Measurements from ENCODE around the gene MYOF. TPM values are rescaled to one million over a fixed set of nuclear protein-coding genes. Genes with fewer than 3 reads are reported as not detected.
"Not testable (repeated sequence)": the region's sequence is repeated elsewhere in the genome, so short reads cannot be mapped to it uniquely, and the experiment has no call there.

MYOF gene
- total RNA-seq, 1 donor from 2014 or later, result 264 TPM

- DNase-seq (ENCODE audit: low read depth), result no peak
Measured at GRCh38 chr10:93392121-93392520, 90.0 kb downstream of the MYOF start.

DNA sequence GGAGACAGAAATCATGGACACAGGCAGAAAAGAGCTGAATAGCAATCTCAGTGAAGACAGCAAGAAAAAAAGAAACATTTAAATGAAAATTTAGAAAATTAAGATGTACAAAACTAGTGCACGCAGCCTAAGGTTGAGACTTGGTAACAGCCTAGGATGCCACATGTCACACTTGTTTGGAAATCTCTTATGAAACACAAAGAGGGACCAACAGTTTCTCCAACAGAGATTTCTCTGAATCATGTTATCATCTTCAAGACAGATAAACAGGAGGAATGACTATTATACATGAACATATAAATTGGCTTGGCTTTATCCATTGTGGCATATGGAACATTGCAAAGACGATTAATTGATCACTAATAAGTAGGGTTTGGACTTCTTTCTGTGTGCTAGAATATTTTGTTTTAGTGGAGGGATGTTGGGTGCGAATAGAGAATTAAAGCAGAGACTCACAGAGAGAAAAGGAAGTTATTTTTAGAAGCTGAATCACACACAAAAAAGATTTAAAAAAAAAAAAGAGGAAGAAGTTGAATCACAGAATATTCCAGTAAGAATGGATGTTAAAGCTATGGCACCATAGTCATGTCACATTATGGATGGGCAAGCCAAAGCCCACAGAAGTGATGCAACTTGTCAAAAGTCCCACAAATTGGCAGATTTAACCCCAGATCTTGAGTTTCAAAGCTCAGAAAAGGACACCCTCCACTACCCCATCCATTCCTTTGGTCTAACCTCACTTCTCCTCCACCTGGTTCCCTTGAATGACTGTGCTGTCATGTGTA lies 91.6 kb downstream of the MYOF start:
- no peak for DNase-seq (ENCODE audit: low read depth)

DNA sequence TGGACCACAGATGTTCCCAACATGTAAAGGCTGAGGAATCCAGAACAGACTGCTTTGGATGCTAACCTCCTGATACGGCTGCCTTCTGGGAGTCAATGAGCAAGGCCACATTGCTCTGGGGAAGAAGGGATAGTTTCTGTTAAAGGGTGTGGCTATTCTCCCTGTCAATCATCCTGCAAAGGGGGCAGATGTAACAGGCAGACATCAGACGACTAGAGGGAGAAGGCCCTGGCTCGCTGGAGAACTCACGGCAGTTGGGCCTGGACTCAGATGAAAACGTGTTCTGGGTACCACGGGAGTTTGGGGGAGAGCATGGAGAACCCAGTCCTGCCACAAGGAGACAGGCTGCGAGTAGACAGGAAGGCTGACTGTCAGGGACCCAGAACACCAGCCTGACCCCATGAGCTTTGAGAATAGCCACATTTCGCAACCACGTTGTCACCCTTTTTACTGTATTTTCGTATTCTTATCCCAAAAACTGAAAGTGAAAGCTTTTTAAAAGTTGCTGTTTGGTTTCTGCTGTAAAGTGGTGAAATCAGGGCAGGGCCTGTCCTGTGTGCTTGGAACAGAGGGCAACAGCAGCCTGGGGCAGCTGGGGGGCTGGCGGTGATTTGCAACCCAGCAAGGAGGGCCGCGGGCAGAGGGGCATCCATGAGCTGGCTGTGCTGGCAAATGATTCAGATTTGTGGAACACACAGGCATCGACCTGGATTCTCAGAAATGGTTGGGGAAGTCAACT lies 95.3 kb downstream of the MYOF start:
- DNase-seq (ENCODE audit: low read depth), result no peak

DNA sequence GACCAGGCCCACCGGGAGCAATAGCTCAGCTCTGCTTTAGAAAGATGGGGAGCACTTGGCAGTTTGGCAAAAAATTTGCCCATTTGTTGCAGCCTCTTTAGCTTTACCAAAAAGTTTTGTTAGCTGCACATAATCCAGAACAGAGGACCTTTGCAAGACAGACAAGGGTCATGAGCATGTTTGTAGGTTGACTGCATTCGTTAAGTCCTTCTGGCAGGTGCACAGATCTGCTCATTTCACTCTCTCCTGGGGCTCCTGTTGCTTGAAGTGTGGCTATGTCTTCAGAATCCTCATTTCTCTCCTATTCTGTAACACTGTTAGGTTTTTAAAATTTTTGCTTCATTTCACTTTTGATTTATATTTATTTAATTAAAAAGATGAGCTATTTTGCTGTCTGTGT lies 96.8 kb downstream of the MYOF start:
- no peak for DNase-seq (ENCODE audit: low read depth)

GRCh38 chr10:93384006-93384405 lies 98.1 kb downstream of the MYOF start:
- peak; percentile 76 for DNase-seq (ENCODE audit: low read depth)

- peak; percentile 94 for DNase-seq (ENCODE audit: low read depth)
Measured at GRCh38 chr10:93383562-93383981, 98.6 kb downstream of the MYOF start.

DNA sequence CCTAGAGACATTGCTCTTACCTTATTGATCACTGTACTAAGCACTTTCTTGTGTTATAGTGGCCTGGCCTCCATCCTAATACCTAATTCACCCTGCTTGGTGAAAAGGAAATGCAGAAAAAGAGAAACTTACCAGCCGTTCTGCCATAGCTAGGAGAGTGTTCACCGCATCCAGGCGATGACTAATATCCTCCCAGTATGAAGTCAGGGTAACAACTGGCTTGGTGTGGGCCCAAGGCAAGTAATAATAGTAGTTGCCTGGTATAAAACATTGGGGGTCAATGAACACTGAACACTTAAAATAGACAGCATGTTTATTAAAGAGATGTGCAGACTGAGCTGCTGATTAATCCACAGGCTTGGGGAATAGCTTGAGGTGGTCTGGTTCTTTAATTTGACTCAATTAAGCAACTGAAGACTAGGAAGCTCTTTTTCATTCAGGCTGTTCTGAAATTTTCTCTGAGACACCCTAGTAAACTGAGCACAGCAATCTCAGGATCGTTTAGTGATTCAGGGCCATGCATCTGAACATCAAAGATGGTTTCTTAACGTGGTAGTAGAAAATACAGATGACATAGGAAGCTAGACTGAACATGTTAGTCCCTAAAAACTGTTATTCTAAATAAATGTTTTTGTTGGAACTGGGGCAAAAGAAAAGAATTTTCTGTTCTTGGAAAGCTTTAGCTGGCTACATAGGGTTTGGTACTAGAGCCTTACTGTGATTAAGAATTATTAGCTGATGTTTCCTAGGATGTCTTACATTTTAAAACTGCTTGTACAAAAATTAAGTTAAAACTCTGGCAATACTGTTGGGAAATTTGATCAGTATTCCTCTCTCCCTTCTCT lies 102.2 kb downstream of the MYOF start:
- DNase-seq (ENCODE audit: low read depth), result peak; percentile 89

DNA sequence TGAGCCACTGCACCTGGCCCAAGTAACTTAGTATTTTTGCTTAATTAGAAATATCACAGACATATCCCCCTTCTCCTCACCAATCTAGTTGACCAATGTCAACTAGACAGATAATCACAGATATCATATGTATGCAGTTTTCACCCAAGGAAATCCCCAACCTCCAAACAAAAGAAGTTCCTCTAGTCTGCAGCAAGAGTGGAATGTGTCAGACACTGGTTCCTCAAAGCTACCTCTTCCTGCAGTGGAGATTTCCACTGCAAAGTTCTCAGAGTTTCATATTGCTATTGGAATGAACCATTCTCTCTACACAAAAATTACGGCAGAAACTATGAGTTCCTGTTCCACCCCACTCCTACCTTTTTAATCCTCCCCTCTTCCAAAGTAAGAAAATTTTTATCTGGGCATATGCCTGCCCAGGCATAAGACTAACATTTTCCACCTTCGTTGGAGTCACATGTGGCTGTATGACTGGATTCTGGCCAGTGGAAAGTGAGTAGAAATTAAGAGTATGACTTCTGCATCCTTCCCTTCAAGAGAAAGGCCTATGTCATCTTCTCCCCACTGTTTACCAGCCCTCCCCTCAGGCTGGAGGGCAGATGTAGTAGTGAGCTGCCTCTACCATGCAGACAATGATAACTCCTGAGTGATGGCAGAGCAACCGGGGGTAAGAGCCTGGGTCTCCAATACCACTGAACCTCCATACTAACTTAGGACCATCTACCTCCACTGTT lies 103.0 kb downstream of the MYOF start:
- DNase-seq (ENCODE audit: low read depth), result peak; percentile 40

DNA sequence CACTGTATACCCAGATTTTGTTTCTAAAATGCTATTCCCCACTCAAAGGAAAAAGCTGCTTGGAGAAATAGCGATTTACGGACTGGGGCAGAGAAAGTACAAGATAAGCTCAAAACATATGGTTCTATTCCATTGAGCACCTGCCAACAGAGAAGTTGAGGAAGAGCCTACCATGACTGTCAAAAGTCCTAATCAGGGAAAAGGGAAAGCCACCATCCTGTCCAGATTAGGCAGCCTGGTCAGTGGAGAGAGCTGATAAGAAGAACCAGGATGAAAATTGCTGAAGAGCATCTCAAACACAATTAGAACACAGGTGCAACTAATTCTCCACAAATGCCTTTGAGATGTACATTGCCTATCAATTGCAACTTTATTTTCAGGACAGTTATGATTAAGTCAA lies 104.1 kb downstream of the MYOF start:
- no peak for DNase-seq (ENCODE audit: low read depth)

DNA sequence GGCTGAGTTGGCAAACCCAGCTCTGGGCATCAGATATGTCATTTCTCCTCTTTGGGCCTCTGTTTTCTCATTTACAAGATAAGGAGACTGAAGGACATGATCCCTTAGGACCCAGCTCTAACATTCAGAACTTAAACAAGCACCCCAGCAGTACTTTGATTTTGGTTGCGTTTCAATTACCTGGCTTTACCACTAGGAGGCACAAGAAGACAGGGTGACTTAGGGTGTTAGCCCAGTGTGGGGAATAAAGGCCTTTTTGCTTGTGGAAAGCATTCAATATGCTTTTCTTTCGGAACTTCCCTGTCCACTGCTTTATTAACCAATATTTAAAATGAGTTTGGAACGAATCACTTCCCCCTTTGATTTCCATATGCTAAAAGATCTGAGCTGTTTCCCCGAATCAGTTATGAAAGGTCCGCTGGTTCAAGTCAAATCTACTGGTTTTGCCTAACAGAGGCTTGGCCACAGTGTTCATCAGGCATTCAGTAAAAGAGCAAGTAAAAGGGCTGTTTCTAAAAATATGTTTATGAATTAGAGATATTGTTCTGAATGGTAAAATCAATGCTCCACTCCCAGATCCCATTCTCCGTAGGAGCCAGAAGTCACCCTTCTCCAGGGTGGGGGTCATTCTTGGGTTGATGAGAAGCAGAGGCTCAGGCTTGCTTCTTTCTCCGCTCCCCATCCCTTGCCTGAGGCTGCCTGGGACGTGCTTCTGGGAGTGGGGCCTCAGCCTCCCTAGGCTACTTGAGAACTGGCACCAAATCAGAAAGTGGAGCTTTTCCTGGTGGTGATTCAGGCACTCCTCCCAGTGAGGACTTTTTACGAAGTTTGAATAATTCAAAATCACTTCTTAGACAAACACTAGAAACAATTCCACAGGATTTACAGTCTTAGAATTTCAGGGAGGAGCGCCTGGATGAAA lies 105.5 kb downstream of the MYOF start:
- DNase-seq (ENCODE audit: low read depth), result peak; percentile 84

GRCh38 chr10:93370961-93371360 lies 111.2 kb downstream of the MYOF start:
- no peak for DNase-seq (ENCODE audit: low read depth)

GRCh38 chr10:93369588-93370164 lies 112.5 kb downstream of the MYOF start:
- DNase-seq (ENCODE audit: low read depth), result no peak

GRCh38 chr10:93368210-93368609 lies 113.9 kb downstream of the MYOF start:
- peak; percentile 14 for DNase-seq (ENCODE audit: low read depth)

GRCh38 chr10:93367664-93368063 lies 114.5 kb downstream of the MYOF start:
- peak; percentile 6 for DNase-seq (ENCODE audit: low read depth)

GRCh38 chr10:93364966-93365365 lies 117.2 kb downstream of the MYOF start:
- DNase-seq (ENCODE audit: low read depth), result no peak

DNA sequence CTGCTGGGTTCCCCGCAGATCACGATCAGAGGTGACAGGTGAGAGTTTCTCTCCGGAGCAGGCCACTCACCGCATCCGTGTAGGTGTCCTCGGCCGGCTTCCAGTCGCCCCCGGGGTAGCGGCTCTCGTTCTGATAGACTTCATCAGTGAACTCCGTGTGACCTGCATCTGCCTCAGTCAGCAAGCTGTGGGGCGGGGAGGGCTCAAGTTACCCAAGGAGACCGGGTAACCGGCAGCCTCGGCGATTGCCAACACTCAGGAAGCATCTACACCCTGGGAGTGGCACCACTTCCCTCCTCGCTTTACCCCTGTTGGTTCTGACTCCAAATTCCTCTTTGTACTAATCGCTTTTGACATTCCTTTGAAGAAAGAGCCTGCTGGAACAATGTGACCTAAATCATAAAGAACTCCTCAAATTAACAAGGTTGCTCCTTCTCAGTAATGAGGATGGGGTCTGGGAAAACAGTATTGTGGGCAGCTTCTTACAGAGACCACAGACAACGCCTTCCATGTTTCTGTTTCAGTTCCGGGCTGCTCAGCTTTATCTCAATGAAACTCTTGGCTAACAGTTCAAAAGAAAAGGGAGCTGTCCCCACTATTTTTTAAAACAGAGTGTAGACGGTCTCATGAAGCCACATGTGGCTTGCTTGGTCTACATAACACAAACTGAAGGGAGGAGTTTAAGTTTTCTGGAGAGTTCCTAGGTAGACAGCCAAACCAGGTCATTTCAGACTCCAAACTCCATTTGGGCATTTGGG lies 118.1 kb downstream of the MYOF start:
- peak; percentile 51 for DNase-seq (ENCODE audit: low read depth)

- not testable (repeated sequence) for DNase-seq (ENCODE audit: low read depth)
Measured at GRCh38 chr10:93358398-93358797, 123.7 kb downstream of the MYOF start.

DNA sequence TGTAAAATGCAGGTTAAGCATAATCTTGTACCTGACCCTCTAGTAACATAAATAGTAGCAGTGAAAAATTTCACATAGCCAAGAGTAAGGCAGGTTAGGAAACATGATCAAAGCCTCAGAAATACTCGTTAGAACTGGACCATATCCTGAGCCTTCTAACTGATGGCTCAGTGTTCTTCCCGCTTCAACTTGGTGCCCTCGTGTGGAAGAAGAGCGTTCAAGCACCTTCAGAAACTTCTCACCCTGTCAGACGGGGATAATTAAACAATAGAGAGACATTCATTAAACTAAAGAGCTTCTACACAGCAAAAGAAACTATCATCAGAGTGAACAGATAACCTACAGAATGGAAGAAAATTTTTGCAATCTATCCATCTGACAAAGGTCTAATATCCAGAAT lies 124.5 kb downstream of the MYOF start:
- DNase-seq (ENCODE audit: low read depth), result peak; percentile 31

DNA sequence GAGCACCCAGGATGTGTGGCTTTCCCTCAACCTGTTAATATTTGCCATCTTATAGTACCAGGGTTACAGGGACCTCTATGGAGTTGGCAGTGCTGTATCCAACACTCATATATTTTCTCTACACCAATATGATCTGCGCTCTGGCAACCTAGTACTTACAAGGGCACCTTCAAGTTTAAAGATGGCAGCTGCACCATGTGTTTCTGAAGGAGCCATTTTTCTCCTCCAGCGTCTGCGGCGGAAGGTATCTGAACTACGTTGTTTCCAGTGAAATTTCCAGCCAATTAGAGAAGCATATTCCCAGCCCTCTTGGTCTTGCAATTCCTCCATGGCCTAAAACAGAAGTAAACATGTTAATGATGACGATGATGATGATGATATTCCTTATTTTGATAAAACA lies 125.6 kb downstream of the MYOF start:
- DNase-seq (ENCODE audit: low read depth), result no peak
